Mammary epithelial cell (primary cell): ENCODE measurements around the gene CD1B.

Experiments used
- CTCF ChIP-seq, 2 donors: IDR thresholded peaks in 1 of 2; conservative IDR thresholded peaks in 1 of 2; 2 replicates each; pipeline ENCODE4 v1.5.1; 2011 to 2012; ENCODE audit warnings: inconsistent platforms in 2 of 2, low read length in 2 of 2, mild to moderate bottlenecking in 2 of 2, control low read depth in 1 of 2, low read depth in 1 of 2; ENCODE audit not compliant: insufficient read depth in 1 of 2; ENCODE audit errors: extremely low read depth in 1 of 2
- EZH2 ChIP-seq: IDR thresholded peaks from 2 replicates; pipeline ENCODE4 v1.6.1; 2012; ENCODE audit warnings: low read length, inconsistent platforms, borderline replicate concordance

GRCh38 chr1:158310623-158311022 lies 20.7 kb downstream of the CD1B start:
- TF ChIP-seq CTCF (conservative IDR thresholded peaks at IDR 0.05 in 1 of 2, IDR thresholded peaks at IDR 0.05 in 1 of 2; ENCODE audit: extremely low read depth in 1 of 2, insufficient read depth in 1 of 2, low read depth in 1 of 2, low read length in 2 of 2) (no peak), EZH2 (no peak)
